IPS DF 6.9 (cell line): Measurements from ENCODE around the gene ZNF841.
"Not testable (repeated sequence)": the region's sequence is repeated elsewhere in the genome, so short reads cannot be mapped to it uniquely, and the experiment has no call there.

Experiments
- DNase-seq: peaks from one replicate; pipeline ENCODE4 v3.0.0-alpha.2; 2013; ENCODE audit warnings: low read depth, low spot score
- H3K27ac ChIP-seq: one replicate; pipeline ENCODE4 v1.5.1; 2013; ENCODE audit warnings: low read length, control low read depth
- H3K27me3 ChIP-seq: 2 replicates; pipeline ENCODE4 v1.6.1; 2013; ENCODE audit warnings: mild to moderate bottlenecking, low read length; ENCODE audit not compliant: control insufficient read depth, insufficient read depth
- H3K36me3 ChIP-seq: 2 replicates; pipeline ENCODE4 v1.6.1; 2013; ENCODE audit warnings: low read length; ENCODE audit not compliant: control insufficient read depth, insufficient read depth
- H3K4me1 ChIP-seq: 2 replicates; pipeline ENCODE4 v1.6.1; 2013; ENCODE audit warnings: low read length; ENCODE audit not compliant: control insufficient read depth, insufficient read depth
- H3K4me3 ChIP-seq: 2 replicates; pipeline ENCODE4 v1.5.1; 2013; ENCODE audit warnings: mild to moderate bottlenecking, low read length
- H3K9me3 ChIP-seq: 2 replicates; pipeline ENCODE4 v1.6.1; 2013; ENCODE audit warnings: low read length, inconsistent platforms; ENCODE audit not compliant: control insufficient read depth, insufficient read depth
- WGBS: extraction: QIAGEN DNeasy Blood & Tissue Kit; methylation state at CpG from one replicate; pipeline ENCODE4 v1.1.7; 2013; ENCODE audit warnings: mixed read lengths, missing lambda C conversion rate; ENCODE audit not compliant: insufficient read length, insufficient coverage; 5-methylcytosine and 5-hydroxymethylcytosine counted together

ZNF841 gene

GRCh38 chr19:52114691-52115090 is 19.1 kb upstream of the ZNF841 start:
- Histone ChIP-seq H3K27ac (no peak overlapping the region), H3K27me3 (no peaks in the 10 kb centered on the region), H3K9me3 (peaks cover 32% of the 10 kb centered on the region), H3K4me3 (no peak overlapping the region), H3K36me3 (peaks cover 25% of the 10 kb centered on the region; the same call in 1 of the 2 replicates), H3K4me1 (no peaks in the 10 kb centered on the region)
- WGBS: no CpG with 5 or more reads among the region's 5 CpGs
- no peak for DNase-seq

DNA sequence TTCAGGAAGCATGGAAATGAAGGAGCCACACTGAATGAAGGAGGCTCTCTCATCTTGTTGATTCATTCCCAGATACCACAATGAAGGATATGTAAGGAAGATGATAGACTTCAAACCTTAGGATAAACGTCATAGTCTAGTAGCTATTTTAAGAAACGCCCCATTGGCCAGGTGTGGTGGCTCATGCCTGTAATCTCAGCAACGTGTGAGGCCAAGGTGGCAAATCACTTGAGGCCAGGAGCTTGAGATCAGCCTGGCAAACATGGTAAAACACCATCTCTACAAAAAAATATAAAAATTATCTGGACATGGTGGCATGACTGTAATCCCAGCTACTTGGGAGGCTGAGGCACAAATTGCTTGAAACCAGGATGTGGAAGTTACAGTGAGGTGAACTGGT is 17.1 kb upstream of the ZNF841 start:
- H3K27ac ChIP-seq: no peak overlapping the region
- H3K36me3 ChIP-seq: peaks cover 22% of the 10 kb centered on the region; the same call in 1 of the 2 replicates
- H3K27me3 ChIP-seq: no peaks in the 10 kb centered on the region
- no peak overlapping the region for H3K4me3 ChIP-seq
- DNase-seq: no peak
- WGBS: no CpG with 5 or more reads among the region's 3 CpGs
- H3K4me1 ChIP-seq: no peaks in the 10 kb centered on the region
- peaks cover 28% of the 10 kb centered on the region for H3K9me3 ChIP-seq

GRCh38 chr19:52110780-52111179 is 15.2 kb upstream of the ZNF841 start:
- Histone ChIP-seq H3K9me3 (peaks cover 22% of the 10 kb centered on the region), H3K27me3 (no peaks in the 10 kb centered on the region), H3K27ac (no peak overlapping the region), H3K4me3 (no peak overlapping the region), H3K4me1 (no peaks in the 10 kb centered on the region), H3K36me3 (peaks cover 13% of the 10 kb centered on the region; the same call in 1 of the 2 replicates)
- no CpG with 5 or more reads among the region's 6 CpGs for WGBS
- no peak for DNase-seq

- H3K27me3 ChIP-seq: no peaks in the 10 kb centered on the region
- peaks cover 3% of the 10 kb centered on the region for H3K9me3 ChIP-seq
- H3K27ac ChIP-seq: no peak overlapping the region
- DNase-seq: no peak
- no peaks in the 10 kb centered on the region for H3K4me1 ChIP-seq
- no CpG with 5 or more reads among the region's 1 CpG for WGBS
- no peaks in the 10 kb centered on the region for H3K36me3 ChIP-seq
- H3K4me3 ChIP-seq: no peak overlapping the region
These were observed 7.2 kb upstream of the ZNF841 start for GRCh38 chr19:52102782-52103181.

DNA sequence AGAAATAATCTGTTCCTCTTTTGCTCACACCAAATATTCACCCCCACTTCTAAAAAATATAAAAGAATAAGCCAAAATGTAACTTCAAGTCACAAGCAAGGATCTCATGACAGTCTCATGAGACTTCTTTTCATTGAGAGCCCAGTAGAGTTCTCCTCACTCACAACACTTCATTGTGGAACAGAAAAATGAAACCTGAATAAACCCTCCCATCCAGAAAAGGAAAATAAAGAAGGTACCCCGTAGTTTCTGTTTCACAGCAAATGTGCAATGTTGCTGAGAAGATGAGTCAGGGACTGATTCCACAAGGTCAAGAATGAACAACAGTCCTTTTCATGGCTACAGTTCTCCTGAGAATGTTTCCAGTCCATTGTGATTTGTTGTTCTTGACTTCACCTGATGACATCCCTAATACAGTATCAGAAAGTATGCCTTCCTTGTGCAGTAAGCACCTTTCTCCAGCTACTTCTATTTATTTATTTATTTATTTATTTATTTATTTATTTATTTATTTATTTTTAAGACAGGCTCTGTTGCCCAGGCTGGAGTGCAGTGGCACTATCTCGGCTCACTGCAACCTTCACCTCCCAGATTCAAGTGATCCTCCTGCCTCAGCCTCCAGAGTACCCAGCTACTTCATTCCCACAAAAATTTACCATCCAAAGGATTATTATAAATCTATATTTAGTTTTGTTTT is 6.4 kb upstream of the ZNF841 start:
- no CpG with 5 or more reads among the region's 2 CpGs for WGBS
- H3K4me1 ChIP-seq: no peaks in the 10 kb centered on the region
- DNase-seq: no peak
- H3K4me3 ChIP-seq: no peak overlapping the region
- no peaks in the 10 kb centered on the region for H3K36me3 ChIP-seq
- H3K9me3 ChIP-seq: peaks cover 2% of the 10 kb centered on the region
- no peak overlapping the region for H3K27ac ChIP-seq
- no peaks in the 10 kb centered on the region for H3K27me3 ChIP-seq

GRCh38 chr19:52099497-52100138 is 4.1 kb upstream of the ZNF841 start:
- no peak overlapping the region for H3K27ac ChIP-seq
- H3K27me3 ChIP-seq: no peaks in the 10 kb centered on the region
- no peak overlapping the region for H3K4me3 ChIP-seq
- no peaks in the 10 kb centered on the region for H3K36me3 ChIP-seq
- WGBS: no CpG with 5 or more reads among the region's 2 CpGs
- DNase-seq: no peak
- no peaks in the 10 kb centered on the region for H3K4me1 ChIP-seq
- H3K9me3 ChIP-seq: peaks cover 2% of the 10 kb centered on the region; the same call in 1 of the 2 replicates

DNA sequence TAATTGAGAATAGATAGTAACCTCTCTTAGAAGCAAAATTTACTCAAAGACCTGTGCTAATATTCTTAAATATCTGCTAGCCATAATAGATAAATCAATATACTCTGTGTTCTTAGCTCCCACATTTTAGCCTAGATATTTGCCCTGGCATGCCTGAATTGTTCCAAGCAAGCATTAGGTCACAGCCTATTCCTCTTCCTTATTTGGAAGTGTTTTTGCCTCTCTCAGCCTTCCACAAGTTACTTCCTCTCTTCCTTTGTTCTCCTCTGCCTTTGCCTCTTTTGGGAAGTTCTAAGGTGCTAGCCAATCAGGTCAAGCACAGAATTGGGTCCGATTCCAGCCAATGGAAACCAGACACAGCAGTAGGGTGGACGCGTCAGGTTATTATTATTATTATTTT is 851 bp upstream of the ZNF841 start:
- not testable (repeated sequence) for H3K9me3 ChIP-seq, H3K27me3 ChIP-seq, DNase-seq, H3K27ac ChIP-seq, H3K4me3 ChIP-seq, H3K4me1 ChIP-seq, H3K36me3 ChIP-seq
- WGBS: no CpG with 5 or more reads among the region's 3 CpGs

- H3K4me3 ChIP-seq: peak overlapping the region; percentile 90; the same call in 1 of the 2 replicates
- no CpG with 5 or more reads among the region's 12 CpGs for WGBS
- DNase-seq: no peak
These were observed 937 bp downstream of the ZNF841 start for GRCh38 chr19:52094526-52095130.

GRCh38 chr19:52086481-52086880 is 9.1 kb downstream of the ZNF841 start:
- Histone ChIP-seq H3K27ac (no peak overlapping the region), H3K27me3 (no peaks in the 10 kb centered on the region), H3K4me3 (no peak overlapping the region), H3K4me1 (no peaks in the 10 kb centered on the region), H3K9me3 (no peaks in the 10 kb centered on the region), H3K36me3 (peaks cover 2% of the 10 kb centered on the region; the same call in 1 of the 2 replicates)
- no peak for DNase-seq

More at GRCh38 chr19:52094526-52095130, 937 bp downstream of the ZNF841 start:
- H3K27me3 ChIP-seq: no peaks in the 10 kb centered on the region
- H3K4me1 ChIP-seq: no peaks in the 10 kb centered on the region
- H3K9me3 ChIP-seq: no peaks in the 10 kb centered on the region; the same call in 1 of the 2 replicates
- peaks cover under 1% of the 10 kb centered on the region; the same call in 1 of the 2 replicates for H3K36me3 ChIP-seq
- H3K27ac ChIP-seq: no peak overlapping the region

GRCh38 chr19:52070496-52070895 is 25.1 kb downstream of the ZNF841 start:
- DNase-seq: no peak
- H3K4me1 ChIP-seq: no peaks in the 10 kb centered on the region
- WGBS: no CpG with 5 or more reads among the region's 5 CpGs
- no peaks in the 10 kb centered on the region for H3K27me3 ChIP-seq
- H3K27ac ChIP-seq: no peak overlapping the region
- peaks cover 21% of the 10 kb centered on the region; the same call in 1 of the 2 replicates for H3K36me3 ChIP-seq
- H3K4me3 ChIP-seq: no peak overlapping the region
- H3K9me3 ChIP-seq: peaks cover 10% of the 10 kb centered on the region
